HCT116 (cell line): ENCODE measurements around the gene ARHGAP40. TPM values are rescaled to one million over a fixed set of nuclear protein-coding genes. Genes with fewer than 3 reads are reported as not detected.

Experiments
- ATAC-seq: fragments of 200-7000 bp; cut with Tn5 transposase; 2 replicates; pipeline ENCODE4 v1.9.1; 2020; ENCODE audit warnings: mild to moderate bottlenecking, moderate library complexity
- BruUV-seq: library from RNA; stranded (reverse); fragments of 400-500 nt; replicated peaks from 2 replicates; lab custom pipeline; 2021; lab: Mats Ljungman, UMichigan
- CTCF ChIA-PET: fragments of 300-600 bp; sonication (Branson Sonifier 250); formaldehyde crosslinking; loops from one replicate; lab custom pipeline; 2021; ENCODE audit warnings: antibody characterized with exemption; lab: Charles Lee
- POLR2A ChIA-PET: fragments of 300-600, 350-600 bp; sonication (Branson Sonifier 250); formaldehyde crosslinking; loops from one replicate; lab custom pipeline; 2021; ENCODE audit warnings: antibody characterized with exemption; lab: Charles Lee
- RAD21 ChIA-PET, 2 experiments: fragments of 300-600 bp; sonication (Branson Sonifier 250); formaldehyde crosslinking; loops; one replicate each; lab custom pipeline; 2023; ENCODE audit warnings: low total read pairs in 2 of 2; ENCODE audit not compliant: uncharacterized antibody in 2 of 2, unreplicated experiment in 2 of 2, low non-redundant PET in 1 of 2; lab: Charles Lee
- DNase-seq: peaks from one replicate; pipeline ENCODE4 v3.0.0-alpha.2; 2010; ENCODE audit warnings: low read depth, low spot score
- H2AFZ ChIP-seq: fragments of 200-600 bp; shearing (Covaris generic), sonication (generic); 2 replicates; pipeline ENCODE4 v1.6.1; 2017; ENCODE audit warnings: low read depth, mixed run types, mixed read lengths, antibody characterized with exemption, low read length; ENCODE audit not compliant: poor library complexity, severe bottlenecking
- H3K27ac ChIP-seq: 2 replicates; pipeline ENCODE4 v1.5.1; 2012; ENCODE audit warnings: low read depth, low read length
- H3K27me3 ChIP-seq: fragments of 200-600 bp; sonication (generic); 2 replicates; pipeline ENCODE4 v1.6.1; 2016; ENCODE audit warnings: mixed run types, low read length, mixed read lengths; ENCODE audit not compliant: insufficient read depth
- H3K36me3 ChIP-seq, 2 experiments: fragments of 200-500 bp in 1 of 2; fragments of 200-600 bp in 1 of 2; sonication (Bioruptor generic) in 1 of 2; sonication (generic) in 1 of 2; 2 replicates each; pipeline versions ENCODE4 v1.5.1 to v1.6.1; 2014 to 2016; ENCODE audit warnings: low read length in 2 of 2, inconsistent platforms in 1 of 2, mixed read lengths in 1 of 2, mixed run types in 1 of 2; ENCODE audit not compliant: insufficient read depth in 2 of 2, control insufficient read depth in 1 of 2
- H3K4me1 ChIP-seq, 2 experiments: fragments of 200-600 bp in 1 of 2; sonication (generic) in 1 of 2; 2 replicates each; pipeline versions ENCODE4 v1.5.1 to v1.6.1; 2012 to 2017; ENCODE audit warnings: low read length in 2 of 2, inconsistent platforms in 1 of 2, mild to moderate bottlenecking in 1 of 2, mixed read lengths in 1 of 2, mixed run types in 1 of 2, moderate library complexity in 1 of 2; ENCODE audit not compliant: insufficient read depth in 2 of 2, control insufficient read depth in 1 of 2
- H3K4me2 ChIP-seq: fragments of 200-600 bp; sonication (generic); 2 replicates; pipeline ENCODE4 v1.6.1; 2017; ENCODE audit warnings: mixed run types, low read length, mixed read lengths
- H3K4me3 ChIP-seq, 2 experiments: fragments of 200-600 bp in 1 of 2; sonication (generic) in 1 of 2; replicated peaks in 1 of 2; 2 replicates each; pipeline ENCODE4 v1.5.1; 2011 to 2016; ENCODE audit warnings: low read length in 2 of 2, control low read depth in 1 of 2, low read depth in 1 of 2, mild to moderate bottlenecking in 1 of 2, mixed read lengths in 1 of 2, mixed run types in 1 of 2
- H3K79me2 ChIP-seq: fragments of 200-600 bp; sonication (generic); 2 replicates; pipeline ENCODE4 v1.6.1; 2017; ENCODE audit warnings: mild to moderate bottlenecking, mixed run types, low read length, moderate library complexity, mixed read lengths; ENCODE audit not compliant: insufficient read depth
- H3K9ac ChIP-seq: fragments of 200-600 bp; sonication (generic); 2 replicates; pipeline ENCODE4 v1.6.1; 2016; ENCODE audit warnings: low read length, mixed read lengths
- H3K9me2 ChIP-seq: fragments of 200-600 bp; sonication (generic), shearing (Covaris generic); 2 replicates; pipeline ENCODE4 v1.6.1; 2017; ENCODE audit warnings: mixed run types, mild to moderate bottlenecking, moderate library complexity; ENCODE audit not compliant: insufficient read depth
- H3K9me3 ChIP-seq, 2 experiments: fragments of 200-500 bp in 1 of 2; fragments of 200-600 bp in 1 of 2; sonication (Bioruptor generic) in 1 of 2; sonication (generic) in 1 of 2; 2 replicates each; pipeline ENCODE4 v1.6.1; 2014 to 2017; ENCODE audit warnings: low read length in 2 of 2, mixed read lengths in 2 of 2, inconsistent platforms in 1 of 2, low read depth in 1 of 2, mild to moderate bottlenecking in 1 of 2, mixed run types in 1 of 2, moderate library complexity in 1 of 2; ENCODE audit not compliant: control insufficient read depth in 1 of 2, insufficient read depth in 1 of 2
- H4K20me1 ChIP-seq: fragments of 200-600 bp; sonication (generic), shearing (Covaris generic); 2 replicates; pipeline ENCODE4 v1.6.1; 2017; ENCODE audit warnings: mixed run types, mild to moderate bottlenecking, moderate library complexity; ENCODE audit not compliant: insufficient read depth
- ATF3 ChIP-seq: IDR thresholded peaks from 2 replicates; pipeline ENCODE4 v1.6.1; 2012
- CBX3 ChIP-seq: IDR thresholded peaks from 2 replicates; pipeline ENCODE4 v1.6.1; 2012; ENCODE audit warnings: low read depth
- CEBPB ChIP-seq: IDR thresholded peaks from 2 replicates; pipeline ENCODE4 v1.6.1; 2012; ENCODE audit warnings: low read depth
- CTCF ChIP-seq, 3 experiments: fragments of 200-600 bp in 1 of 3; sonication (generic) in 1 of 3; IDR thresholded peaks in 2 of 3; conservative IDR thresholded peaks in 1 of 3; 2 replicates each; pipeline ENCODE4 v1.5.1; 2012 to 2017; ENCODE audit warnings: low read depth in 2 of 3, low read length in 2 of 3, antibody characterized with exemption in 1 of 3, borderline replicate concordance in 1 of 3, control low read depth in 1 of 3, mild to moderate bottlenecking in 1 of 3, mixed read lengths in 1 of 3, mixed run types in 1 of 3, moderate library complexity in 1 of 3; ENCODE audit not compliant: insufficient read depth in 1 of 3
- EGR1 ChIP-seq: IDR thresholded peaks from 2 replicates; pipeline ENCODE4 v1.6.1; 2012; ENCODE audit warnings: low read depth
- ELF1 ChIP-seq: IDR thresholded peaks from 2 replicates; pipeline ENCODE4 v1.6.1; 2012; ENCODE audit warnings: low read depth, borderline replicate concordance
- EZH2 ChIP-seq: fragments of 200-600 bp; sonication (generic); IDR thresholded peaks from 2 replicates; pipeline ENCODE4 v1.6.1; 2017; ENCODE audit warnings: antibody characterized with exemption, mixed run types
- EZH2phosphoT487 ChIP-seq: fragments of 200-600 bp; IDR thresholded peaks from 2 replicates; pipeline ENCODE4 v1.6.1; 2018; ENCODE audit warnings: antibody characterized with exemption, borderline replicate concordance
- POLR2AphosphoS5 ChIP-seq: IDR thresholded peaks from 2 replicates; pipeline ENCODE4 v1.6.1; 2011; ENCODE audit warnings: mild to moderate bottlenecking, low read depth, low read length, moderate library complexity
- RAD21 ChIP-seq: IDR thresholded peaks from 2 replicates; pipeline ENCODE4 v1.6.1; 2012; ENCODE audit warnings: low read depth, mild to moderate bottlenecking
- SIN3A ChIP-seq: IDR thresholded peaks from 2 replicates; pipeline ENCODE4 v1.6.1; 2012; ENCODE audit warnings: low read depth
- SP1 ChIP-seq: IDR thresholded peaks from 2 replicates; pipeline ENCODE4 v1.6.1; 2012; ENCODE audit warnings: low read depth
- SRF ChIP-seq: IDR thresholded peaks from 2 replicates; pipeline ENCODE4 v1.6.1; 2012; ENCODE audit warnings: low read depth
- TCF7L2 ChIP-seq: IDR thresholded peaks from 2 replicates; pipeline ENCODE4 v1.7.0; 2011; ENCODE audit warnings: borderline replicate concordance, inconsistent platforms; ENCODE audit not compliant: insufficient read depth, insufficient read length; ENCODE audit errors: extremely low read depth
- YY1 ChIP-seq: IDR thresholded peaks from 2 replicates; pipeline ENCODE4 v1.6.1; 2011; ENCODE audit warnings: low read length, low read depth, moderate library complexity, mild to moderate bottlenecking; ENCODE audit not compliant: insufficient replicate concordance; ENCODE audit errors: extremely low read depth
- ZFX ChIP-seq: fragments of 450-650 bp; IDR thresholded peaks from 2 replicates; pipeline ENCODE4 v1.6.1; 2017
- ZNF274 ChIP-seq: fragments of 200-500 bp; sonication (Bioruptor generic); IDR thresholded peaks from 2 replicates; pipeline ENCODE4 v1.6.1; 2014; ENCODE audit warnings: mild to moderate bottlenecking, low read depth, low read length, inconsistent platforms
- intact Hi-C: fragments of 100-400 bp; cut with micrococcal nuclease; formaldehyde crosslinking; loops from 2 replicates; pipeline ENCODE4 v1.10.0; 2022
- total RNA-seq: library from RNA; stranded (reverse); gene quantifications from one replicate; pipeline ENCODE4 v1.2.1, GENCODE V29; 2021; ENCODE audit not compliant: unreplicated experiment

The ARHGAP40 gene
- total RNA-seq, 1 experiment from 2014 or later: 3.4 TPM

GRCh38 chr20:38672504-38672903 is 70.9 kb downstream of the ARHGAP40 start:
- ATAC-seq (no peak), DNase-seq (no peak)
- BruUV-seq: no TSS peak
- Histone ChIP-seq H3K4me3 (no peak overlapping the region), H4K20me1 (no peaks in the 10 kb centered on the region), H3K27ac (no peak overlapping the region), H3K9ac (no peak overlapping the region), H3K4me2 (no peak overlapping the region), H3K9me3 (no peaks in the 10 kb centered on the region), H3K79me2 (no peaks in the 10 kb centered on the region), H3K27me3 (peaks cover 18% of the 10 kb centered on the region; the same call in 1 of the 2 replicates), H3K36me3 (no peaks in the 10 kb centered on the region), H2AFZ (no peak overlapping the region), H3K9me2 (no peaks in the 10 kb centered on the region), H3K4me1 (no peaks in the 10 kb centered on the region)
- RAD21 ChIA-PET: no interaction called here
- TF ChIP-seq SP1 (no peak), ZFX (no peak), EZH2phosphoT487 (no peak), SIN3A (no peak), ELF1 (no peak), TCF7L2 (no peak), CBX3 (no peak), SRF (no peak), CEBPB (no peak), CTCF (IDR thresholded peaks at IDR 0.05 in 2 of 3, conservative IDR thresholded peaks at IDR 0.05 in 1 of 3; ENCODE audit: borderline replicate concordance in 1 of 3, insufficient read depth in 1 of 3, low read depth in 2 of 3, low read length in 2 of 3) (no peak), ATF3 (no peak), YY1 (no peak), POLR2AphosphoS5 (no peak), EGR1 (no peak), ZNF274 (no peak), EZH2 (no peak), RAD21 (no peak)
- CTCF ChIA-PET: no interaction called here
- POLR2A ChIA-PET: no interaction called here
- intact Hi-C loops: no loop called here
